GM13976 (cell line): ENCODE results near the gene ATG12.
"Not testable (repeated sequence)": the region's sequence is repeated elsewhere in the genome, so short reads cannot be mapped to it uniquely, and the experiment has no call there.

ENCODE experiments used
- DNase-seq: peaks from one replicate; pipeline ENCODE4 v3.0.0; 2012; ENCODE audit warnings: low spot score
- CTCF ChIP-seq: IDR thresholded peaks from 2 replicates; pipeline ENCODE4 v1.5.1; 2012; ENCODE audit warnings: borderline replicate concordance, mild to moderate bottlenecking; ENCODE audit not compliant: insufficient read depth; ENCODE audit errors: extremely low read depth, missing control alignments, control extremely low read depth
- in situ Hi-C: fragments of 300-500 bp; cut with MboI; formaldehyde crosslinking; loops from one replicate; pipeline ENCODE4 v1.12.0; 2022; ENCODE audit warnings: low sequenced_read_pairs, mixed read lengths, inconsistent platforms; ENCODE audit not compliant: unreplicated experiment

Gene ATG12

GRCh38 chr5:115831163-115831768 is 10.1 kb downstream of the ATG12 start:
- in situ Hi-C loops, result loop anchor here (25.0 kb wide), 2 partner anchors 231 to 519 kb away; no protein-coding TSS in a partner anchor
- DNase-seq, result peak; percentile 40
- peak; percentile 62 for TF ChIP-seq CTCF

- no peak for DNase-seq
- no peak for TF ChIP-seq CTCF
- in situ Hi-C loops, result loop anchor here (25.0 kb wide), 2 partner anchors 232 to 518 kb away; no protein-coding TSS in a partner anchor
Observed at GRCh38 chr5:115829913-115830312, 11.5 kb downstream of the ATG12 start.

GRCh38 chr5:115825948-115826347 is 15.4 kb downstream of the ATG12 start:
- in situ Hi-C loops, result loop anchor here (25.0 kb wide), 2 partner anchors 236 to 514 kb away; no protein-coding TSS in a partner anchor
- no peak for DNase-seq
- no peak for TF ChIP-seq CTCF

GRCh38 chr5:115824983-115825382 is 16.4 kb downstream of the ATG12 start:
- in situ Hi-C loops, result loop anchor here (25.0 kb wide), 2 partner anchors 237 to 513 kb away; no protein-coding TSS in a partner anchor

GRCh38 chr5:115820846-115821245 is 20.5 kb downstream of the ATG12 start:
- no peak for DNase-seq
- in situ Hi-C loops, result no loop called here

More at GRCh38 chr5:115824983-115825382, 16.4 kb downstream of the ATG12 start:
- DNase-seq, result not testable (repeated sequence)

GRCh38 chr5:115818821-115819220 is 22.5 kb downstream of the ATG12 start:
- no peak for DNase-seq
- TF ChIP-seq CTCF, result no peak
- in situ Hi-C loops, result no loop called here

More at GRCh38 chr5:115820846-115821245, 20.5 kb downstream of the ATG12 start:
- TF ChIP-seq CTCF, result no peak

- TF ChIP-seq CTCF, result no peak
- in situ Hi-C loops, result no loop called here
- DNase-seq, result no peak
Observed at GRCh38 chr5:115817386-115817785, 24.0 kb downstream of the ATG12 start.
